Stomach (tissue), 9 donors: ENCODE data around the gene TRIM42. TPM values are rescaled to one million over a fixed set of nuclear protein-coding genes. Genes with fewer than 3 reads are reported as not detected.

ENCODE experiments used
- DNase-seq, 2 donors: peaks; one replicate each; pipeline versions ENCODE4 v3.0.0 to v3.0.0-alpha.2; 2013 to 2019
- H3K27ac ChIP-seq, 5 donors: fragments of 200-600 bp in 4 of 5; sonication (generic) in 4 of 5; one replicate each; pipeline ENCODE4 v1.5.1; 2013 to 2019; ENCODE audit warnings: mild to moderate bottlenecking in 1 of 5, moderate library complexity in 1 of 5
- H3K27me3 ChIP-seq, 3 donors: fragments of 200-600 bp; sonication (generic); one replicate each; pipeline ENCODE4 v1.5.1; 2017 to 2019; ENCODE audit warnings: mixed run types in 1 of 3
- H3K36me3 ChIP-seq, 4 donors: fragments of 200-600 bp; sonication (generic); 1 replicate in 3 of 4; 2 replicates in 1 of 4; pipeline ENCODE4 v1.5.1; 2016 to 2019
- H3K4me1 ChIP-seq, 4 donors: fragments of 200-600 bp; sonication (generic); one replicate each; pipeline ENCODE4 v1.5.1; 2016 to 2019
- H3K4me3 ChIP-seq, 4 donors: fragments of 200-600 bp; sonication (generic) in 3 of 4; one replicate each; pipeline ENCODE4 v1.5.1; 2016 to 2019; ENCODE audit warnings: mild to moderate bottlenecking in 1 of 4
- H3K9me3 ChIP-seq, 4 donors: fragments of 200-600 bp; sonication (generic); one replicate each; pipeline ENCODE4 v1.5.1; 2016 to 2019
- CTCF ChIP-seq, 7 experiments: fragments of 450-650 bp in 4 of 7; fragments of 200-600 bp in 3 of 7; sonication (generic) in 3 of 7; IDR thresholded peaks; one replicate each; pipeline ENCODE4 v1.5.1; 2016 to 2019; ENCODE audit warnings: antibody characterized with exemption in 7 of 7, control low read depth in 2 of 7, mild to moderate bottlenecking in 1 of 7
- EP300 ChIP-seq: sonication (generic); formaldehyde crosslinking; IDR thresholded peaks from one replicate; pipeline ENCODE4 v1.6.1; 2017; ENCODE audit warnings: antibody characterized with exemption
- POLR2A ChIP-seq, 4 donors: fragments of 450-650 bp; IDR thresholded peaks; one replicate each; pipeline ENCODE4 v1.6.1; 2016; ENCODE audit warnings: antibody characterized with exemption in 4 of 4, control low read depth in 2 of 4, mild to moderate bottlenecking in 1 of 4, moderate library complexity in 1 of 4
- POLR2AphosphoS5 ChIP-seq, 3 donors: sonication (generic); formaldehyde crosslinking; IDR thresholded peaks; one replicate each; pipeline ENCODE4 v1.6.1; 2016; ENCODE audit warnings: antibody characterized with exemption in 3 of 3
- WGBS, 5 donors: extraction: QIAGEN DNeasy Blood & Tissue Kit in 3 of 5; methylation state at CpG; one replicate each; pipeline versions ENCODE4 v1.1.5 to v1.1.7; 2013 to 2018; 5-methylcytosine and 5-hydroxymethylcytosine counted together
- intact Hi-C: fragments of 100-400 bp; cut with DNase I; formaldehyde crosslinking; loops from one replicate; pipeline ENCODE4 v1.15.1; 2023; ENCODE audit warnings: low total_unique reads
- polyA plus RNA-seq, 3 donors: library from polyadenylated mRNA; stranded (reverse); fragments of 200-250 nt; gene quantifications; one replicate each; pipeline ENCODE4 v1.2.3, GENCODE V29; 2013
- total RNA-seq, 5 donors: library from RNA; depleted of rRNA; stranded (reverse); fragments of >200 nt; gene quantifications; one replicate each; pipeline versions ENCODE4 v1.1.0 to v1.2.3, GENCODE V29; 2014 to 2016
- donor health status: healthy with polysubstance abuse.
- donor health status: Bipolar disorder and iron deficiency.
- donor health status: healthy.

The TRIM42 gene
- total and polyA plus RNA-seq, 8 donors = not detected

GRCh38 chr3:140664111-140664510 lies 13.8 kb upstream of the TRIM42 start:
- no peaks in the 10 kb centered on the region for H3K36me3 ChIP-seq
- DNase-seq = no peak
- H3K4me3 ChIP-seq = no peak overlapping the region
- TF ChIP-seq POLR2A (IDR thresholded peaks at IDR 0.05) = no peak
- no peak for TF ChIP-seq POLR2AphosphoS5 (IDR thresholded peaks at IDR 0.05)
- no peak for TF ChIP-seq EP300
- no peak for TF ChIP-seq CTCF (IDR thresholded peaks at IDR 0.05)
- WGBS, 5 donors = 50 to 73% (median 61%) methylated on average over 5 of the region's 5 CpGs
- H3K27me3 ChIP-seq = no peaks in the 10 kb centered on the region
- intact Hi-C loops = no loop called here
- H3K4me1 ChIP-seq = no peaks in the 10 kb centered on the region
- H3K27ac ChIP-seq = no peak overlapping the region
- H3K9me3 ChIP-seq = peaks cover 0 to 34% (median 19%) of the 10 kb centered on the region in 4 donors

GRCh38 chr3:140682586-140682985 lies 4.7 kb downstream of the TRIM42 start:
- no peaks in the 10 kb centered on the region for H3K36me3 ChIP-seq
- no peak overlapping the region for H3K4me3 ChIP-seq
- no peak for TF ChIP-seq POLR2AphosphoS5 (IDR thresholded peaks at IDR 0.05)
- TF ChIP-seq CTCF (IDR thresholded peaks at IDR 0.05) = no peak
- no peak for TF ChIP-seq POLR2A (IDR thresholded peaks at IDR 0.05)
- TF ChIP-seq EP300 = no peak
- H3K27me3 ChIP-seq = no peaks in the 10 kb centered on the region
- 95 to 97% (median 97%) methylated on average over 25 to 27 of the region's 27 CpGs for WGBS, 5 donors
- DNase-seq = no peak
- no peaks in the 10 kb centered on the region for H3K4me1 ChIP-seq
- H3K9me3 ChIP-seq = no peaks in the 10 kb centered on the region
- no peak overlapping the region for H3K27ac ChIP-seq
- intact Hi-C loops = no loop called here

- no peak for DNase-seq
Measured at GRCh38 chr3:140686128-140686527, 8.3 kb downstream of the TRIM42 start.

GRCh38 chr3:140686948-140687347 lies 9.1 kb downstream of the TRIM42 start:
- H3K9me3 ChIP-seq = no peaks in the 10 kb centered on the region
- intact Hi-C loops = no loop called here
- no peaks in the 10 kb centered on the region for H3K4me1 ChIP-seq
- H3K4me3 ChIP-seq = no peak overlapping the region
- DNase-seq = no peak
- no peaks in the 10 kb centered on the region for H3K27me3 ChIP-seq
- H3K36me3 ChIP-seq = no peaks in the 10 kb centered on the region
- WGBS, 5 donors = 80 to 95% (median 92%) methylated on average over 2 of the region's 2 CpGs
- no peak for TF ChIP-seq POLR2AphosphoS5 (IDR thresholded peaks at IDR 0.05)
- no peak for TF ChIP-seq CTCF (IDR thresholded peaks at IDR 0.05)
- TF ChIP-seq POLR2A (IDR thresholded peaks at IDR 0.05) = no peak
- no peak for TF ChIP-seq EP300
- no peak overlapping the region for H3K27ac ChIP-seq

More at GRCh38 chr3:140686128-140686527, 8.3 kb downstream of the TRIM42 start:
- TF ChIP-seq POLR2A (IDR thresholded peaks at IDR 0.05) (no peak), POLR2AphosphoS5 (IDR thresholded peaks at IDR 0.05) (no peak), EP300 (no peak), CTCF (IDR thresholded peaks at IDR 0.05) (no peak)
- no peak overlapping the region for H3K4me3 ChIP-seq
- no peak overlapping the region for H3K27ac ChIP-seq
- no peaks in the 10 kb centered on the region for H3K27me3 ChIP-seq
- intact Hi-C loops = no loop called here
- no peaks in the 10 kb centered on the region for H3K9me3 ChIP-seq
- no peaks in the 10 kb centered on the region for H3K36me3 ChIP-seq
- 63 to 97% (median 69%) methylated on average over 2 of the region's 2 CpGs for WGBS, 5 donors
- H3K4me1 ChIP-seq = no peaks in the 10 kb centered on the region
